Sigmoid colon (tissue), 7 donors: ENCODE results near the gene DMRT1. TPM values are rescaled to one million over a fixed set of nuclear protein-coding genes. Genes with fewer than 3 reads are reported as not detected.
A peak's percentile ranks its signal among the peaks of the same experiment; 100 is the strongest.

Experiments used
- DNase-seq: peaks from one replicate; pipeline ENCODE4 v3.0.0-alpha.2; 2019
- H3K27ac ChIP-seq, 4 donors: fragments of 200-600 bp; sonication (generic); one replicate each; pipeline ENCODE4 v1.5.1; 2016 to 2019; ENCODE audit warnings: mild to moderate bottlenecking in 1 of 4
- H3K27me3 ChIP-seq, 3 donors: fragments of 200-600 bp; sonication (generic); one replicate each; pipeline ENCODE4 v1.5.1; 2019; ENCODE audit warnings: mild to moderate bottlenecking in 1 of 3
- H3K36me3 ChIP-seq, 4 donors: fragments of 200-600 bp; sonication (generic); one replicate each; pipeline ENCODE4 v1.5.1; 2016 to 2019
- H3K4me1 ChIP-seq, 4 donors: fragments of 200-600 bp; sonication (generic); one replicate each; pipeline ENCODE4 v1.5.1; 2017 to 2019
- H3K4me3 ChIP-seq, 4 donors: fragments of 200-600 bp; sonication (generic); one replicate each; pipeline ENCODE4 v1.5.1; 2017 to 2019; ENCODE audit warnings: mild to moderate bottlenecking in 2 of 4, moderate library complexity in 1 of 4
- H3K9me3 ChIP-seq, 4 donors: fragments of 200-600 bp in 3 of 4; sonication (generic) in 3 of 4; one replicate each; pipeline versions ENCODE4 v1.5.1 to v1.6.1; 2013 to 2019
- EP300 ChIP-seq, 4 donors: sonication (generic); formaldehyde crosslinking; IDR thresholded peaks; one replicate each; pipeline ENCODE4 v1.6.1; 2017; ENCODE audit warnings: antibody characterized with exemption in 4 of 4
- POLR2A ChIP-seq, 2 donors: fragments of 450-650 bp; IDR thresholded peaks; one replicate each; pipeline ENCODE4 v1.6.1; 2016; ENCODE audit warnings: antibody characterized with exemption in 2 of 2, mild to moderate bottlenecking in 2 of 2, moderate library complexity in 2 of 2
- POLR2AphosphoS5 ChIP-seq, 4 donors: sonication (generic); formaldehyde crosslinking; IDR thresholded peaks; one replicate each; pipeline ENCODE4 v1.6.1; 2017; ENCODE audit warnings: antibody characterized with exemption in 4 of 4
- WGBS, 2 donors: extraction: QIAGEN DNeasy Blood & Tissue Kit; methylation state at CpG; one replicate each; pipeline ENCODE4 v1.1.7; 2013; 5-methylcytosine and 5-hydroxymethylcytosine counted together
- intact Hi-C: fragments of 100-400 bp; cut with DNase I; formaldehyde crosslinking; loops from one replicate; pipeline ENCODE4 v1.15.1; 2023
- polyA plus RNA-seq, 3 donors: library from polyadenylated mRNA; stranded (reverse); fragments of 200-250 nt; gene quantifications; one replicate each; pipeline ENCODE4 v1.2.3, GENCODE V29; 2013
- total RNA-seq, 4 donors: library from RNA; depleted of rRNA; stranded (reverse); fragments of >200 nt; gene quantifications; one replicate each; pipeline ENCODE4 v1.1.0, GENCODE V29; 2016
- TF ChIP-seq, protein P1 (sequence below), 4 experiments: fragments of 450-650 bp in 3 of 4; fragments of 200-600 bp in 1 of 4; IDR thresholded peaks; one replicate each; pipeline ENCODE4 v1.5.1; 2016 to 2019; ENCODE audit warnings: antibody characterized with exemption in 4 of 4, mild to moderate bottlenecking in 3 of 4, moderate library complexity in 2 of 4
- donor health status: healthy with polysubstance abuse.
- donor health status: Bipolar disorder and iron deficiency.
- donor health status: healthy.

DMRT1 gene
- total and polyA plus RNA-seq, 7 donors = 0.60 TPM; not detected in 6

GRCh38 chr9:800591-801150 lies 40.8 kb upstream of the DMRT1 start:
- peaks cover 0 to 4% (median 0%) of the 10 kb centered on the region in 3 donors for H3K27me3 ChIP-seq
- no peaks in the 10 kb centered on the region for H3K36me3 ChIP-seq
- no peaks in the 10 kb centered on the region for H3K4me1 ChIP-seq
- intact Hi-C loops = no loop called here
- H3K4me3 ChIP-seq = no peak overlapping the region
- H3K9me3 ChIP-seq = no peaks in the 10 kb centered on the region
- TF ChIP-seq EP300 (IDR thresholded peaks at IDR 0.05) (no peak), POLR2AphosphoS5 (IDR thresholded peaks at IDR 0.05) (no peak), POLR2A (IDR thresholded peaks at IDR 0.05) (no peak)
- no peak overlapping the region for H3K27ac ChIP-seq
- no peak for DNase-seq
- WGBS, 2 donors = 73 to 80% methylated on average over 9 of the region's 9 CpGs

DNA sequence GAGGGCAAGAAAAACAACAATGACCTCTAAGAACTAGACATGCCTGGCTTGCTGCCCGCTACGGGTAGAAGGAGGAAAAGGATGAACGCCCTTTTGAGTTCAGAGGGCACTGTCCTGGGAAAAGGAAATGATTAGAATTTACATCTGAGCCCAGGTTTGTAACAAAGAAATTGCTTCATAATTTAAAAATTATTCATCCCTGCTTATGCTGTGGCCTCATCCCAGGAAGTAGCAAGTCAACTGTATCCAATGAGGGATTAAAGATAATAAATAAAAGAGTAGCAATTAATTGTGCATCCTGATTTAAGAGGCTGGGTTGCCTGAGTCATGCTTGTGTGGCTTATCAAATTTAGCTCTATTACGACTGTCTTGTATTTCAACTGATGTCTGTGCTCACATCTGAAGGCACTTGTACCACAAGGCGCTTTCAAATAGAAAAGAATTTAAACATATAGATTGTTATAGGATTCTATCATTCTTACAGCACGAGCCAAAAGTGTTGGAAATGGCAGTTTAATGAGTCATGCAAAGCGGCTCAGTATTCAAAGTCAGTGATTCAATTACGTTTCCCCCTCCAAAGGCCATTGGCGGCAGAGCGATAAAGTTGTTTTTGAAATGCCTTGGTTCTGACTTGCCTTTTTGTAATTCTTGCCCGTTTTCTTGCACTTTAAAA lies 40.0 kb upstream of the DMRT1 start:
- H3K4me3 ChIP-seq = no peak overlapping the region
- DNase-seq = no peak
- intact Hi-C loops = no loop called here
- H3K4me1 ChIP-seq = no peaks in the 10 kb centered on the region
- H3K27ac ChIP-seq = no peak overlapping the region
- WGBS, 2 donors = 59 to 67% methylated on average over 11 of the region's 11 CpGs
- H3K27me3 ChIP-seq = peaks cover 0 to 4% (median 0%) of the 10 kb centered on the region in 3 donors
- H3K9me3 ChIP-seq = no peaks in the 10 kb centered on the region
- no peaks in the 10 kb centered on the region for H3K36me3 ChIP-seq
- no peak for TF ChIP-seq POLR2A (IDR thresholded peaks at IDR 0.05)
- no peak for TF ChIP-seq POLR2AphosphoS5 (IDR thresholded peaks at IDR 0.05)
- TF ChIP-seq, protein P1, sequence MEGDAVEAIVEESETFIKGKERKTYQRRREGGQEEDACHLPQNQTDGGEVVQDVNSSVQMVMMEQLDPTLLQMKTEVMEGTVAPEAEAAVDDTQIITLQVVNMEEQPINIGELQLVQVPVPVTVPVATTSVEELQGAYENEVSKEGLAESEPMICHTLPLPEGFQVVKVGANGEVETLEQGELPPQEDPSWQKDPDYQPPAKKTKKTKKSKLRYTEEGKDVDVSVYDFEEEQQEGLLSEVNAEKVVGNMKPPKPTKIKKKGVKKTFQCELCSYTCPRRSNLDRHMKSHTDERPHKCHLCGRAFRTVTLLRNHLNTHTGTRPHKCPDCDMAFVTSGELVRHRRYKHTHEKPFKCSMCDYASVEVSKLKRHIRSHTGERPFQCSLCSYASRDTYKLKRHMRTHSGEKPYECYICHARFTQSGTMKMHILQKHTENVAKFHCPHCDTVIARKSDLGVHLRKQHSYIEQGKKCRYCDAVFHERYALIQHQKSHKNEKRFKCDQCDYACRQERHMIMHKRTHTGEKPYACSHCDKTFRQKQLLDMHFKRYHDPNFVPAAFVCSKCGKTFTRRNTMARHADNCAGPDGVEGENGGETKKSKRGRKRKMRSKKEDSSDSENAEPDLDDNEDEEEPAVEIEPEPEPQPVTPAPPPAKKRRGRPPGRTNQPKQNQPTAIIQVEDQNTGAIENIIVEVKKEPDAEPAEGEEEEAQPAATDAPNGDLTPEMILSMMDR (IDR thresholded peaks at IDR 0.05) = no peak
- no peak for TF ChIP-seq EP300 (IDR thresholded peaks at IDR 0.05)

DNA sequence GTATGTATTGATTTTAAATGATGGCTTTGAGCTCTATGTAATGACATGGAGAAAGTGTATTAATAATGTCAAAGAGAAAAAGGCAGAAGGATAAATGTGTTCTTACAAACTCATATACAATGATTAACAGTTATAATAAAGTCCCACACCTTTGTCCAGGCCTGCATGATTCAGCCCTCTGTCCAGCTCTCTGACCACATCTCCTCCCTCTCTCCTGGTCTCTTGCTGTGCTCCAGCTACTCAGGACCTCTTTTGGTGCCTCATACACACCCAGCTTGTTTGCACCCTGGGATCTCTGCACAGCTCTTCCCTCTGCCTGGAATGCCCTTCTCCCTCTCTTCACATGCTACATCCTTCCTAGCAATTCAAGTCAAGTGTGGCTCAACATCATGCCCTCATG lies 37.5 kb upstream of the DMRT1 start:
- no peak for DNase-seq
- H3K27ac ChIP-seq = no peak overlapping the region
- peaks cover 0 to 4% (median 0%) of the 10 kb centered on the region in 3 donors for H3K27me3 ChIP-seq
- no peak overlapping the region for H3K4me3 ChIP-seq
- intact Hi-C loops = no loop called here
- no peaks in the 10 kb centered on the region for H3K4me1 ChIP-seq
- no peaks in the 10 kb centered on the region for H3K9me3 ChIP-seq
- H3K36me3 ChIP-seq = no peaks in the 10 kb centered on the region
- TF ChIP-seq, protein P1 (IDR thresholded peaks at IDR 0.05) = no peak
- TF ChIP-seq POLR2A (IDR thresholded peaks at IDR 0.05) (no peak), EP300 (IDR thresholded peaks at IDR 0.05) (no peak), POLR2AphosphoS5 (IDR thresholded peaks at IDR 0.05) (no peak)

DNA sequence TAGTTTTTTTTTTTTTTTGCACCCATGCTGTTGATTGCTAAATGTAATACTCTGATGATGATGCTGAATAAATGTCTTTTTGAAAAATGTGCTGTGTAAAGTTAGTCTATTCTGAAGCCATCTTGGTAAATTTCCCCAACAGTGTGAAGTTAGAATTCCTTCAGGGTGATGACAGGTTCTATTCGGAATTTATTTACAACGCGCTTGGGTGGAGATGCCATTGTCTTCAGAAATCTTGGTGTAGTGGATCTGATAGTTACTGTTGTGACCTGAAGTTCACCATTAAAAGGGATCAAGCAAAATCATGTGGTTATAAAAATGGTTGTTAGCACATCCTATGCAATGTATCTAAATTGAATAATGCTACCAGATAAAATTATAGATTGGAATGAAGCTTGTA lies 36.3 kb upstream of the DMRT1 start:
- TF ChIP-seq EP300 (IDR thresholded peaks at IDR 0.05) = no peak
- TF ChIP-seq POLR2A (IDR thresholded peaks at IDR 0.05) = no peak
- TF ChIP-seq, protein P1 (IDR thresholded peaks at IDR 0.05) = no peak
- TF ChIP-seq POLR2AphosphoS5 (IDR thresholded peaks at IDR 0.05) = no peak
- WGBS, 2 donors = 90 to 93% methylated on average over 3 of the region's 3 CpGs
- intact Hi-C loops = loop anchor here (5.0 kb wide), 2 partner anchors 43 to 418 kb away; no protein-coding TSS in a partner anchor
- Histone ChIP-seq H3K4me1 (peaks cover 0 to 3% (median under 1%) of the 10 kb centered on the region in 4 donors), H3K27ac (no peak overlapping the region), H3K27me3 (peaks cover 0 to 4% (median 0%) of the 10 kb centered on the region in 3 donors), H3K36me3 (no peaks in the 10 kb centered on the region), H3K4me3 (no peak overlapping the region), H3K9me3 (no peaks in the 10 kb centered on the region)
- DNase-seq = no peak

DNA sequence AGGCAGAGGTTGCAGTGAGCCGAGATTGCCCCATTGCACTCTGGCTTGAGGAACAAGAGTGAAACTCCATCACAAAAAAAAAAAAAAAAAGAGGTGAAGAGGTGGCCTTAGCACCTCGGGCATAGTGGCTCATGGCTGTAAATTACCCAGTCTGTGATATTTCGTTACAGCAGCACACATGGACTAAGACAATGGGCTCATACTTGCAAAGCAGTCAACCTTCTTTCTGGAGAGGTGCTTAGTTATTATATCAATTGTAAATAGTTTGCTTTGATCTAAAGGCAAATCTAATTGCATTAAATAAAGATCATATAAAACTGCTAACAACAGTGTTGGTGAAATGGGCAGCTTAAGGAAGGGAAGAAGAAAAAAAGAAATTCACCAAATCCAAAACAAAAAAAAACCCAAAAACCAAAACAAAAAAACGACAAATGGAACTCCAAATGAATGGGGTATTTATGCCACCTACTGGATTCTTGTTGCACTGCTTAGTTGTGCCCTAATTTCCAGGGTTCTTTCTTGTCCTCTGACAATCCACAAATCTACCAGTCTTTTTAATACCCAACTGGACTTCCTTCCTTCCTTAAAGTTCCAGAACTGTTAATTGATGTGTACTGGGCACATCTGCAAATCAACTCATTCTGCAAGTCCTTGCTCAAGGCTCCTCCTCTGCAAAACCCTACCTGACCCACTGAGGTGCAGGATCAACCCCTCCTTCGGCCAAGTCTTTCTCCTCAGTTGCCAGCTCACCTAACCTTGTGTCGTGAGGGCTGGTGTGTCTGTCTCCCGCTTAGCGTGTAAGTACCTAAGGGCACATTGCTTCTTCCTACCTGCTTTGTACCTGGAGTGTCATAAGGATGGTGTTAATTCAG lies 35.0 kb upstream of the DMRT1 start:
- Histone ChIP-seq H3K4me1 (peaks cover 0 to 13% (median 11%) of the 10 kb centered on the region in 4 donors), H3K27me3 (no peaks in the 10 kb centered on the region), H3K4me3 (no peak overlapping the region), H3K36me3 (no peaks in the 10 kb centered on the region), H3K9me3 (no peaks in the 10 kb centered on the region), H3K27ac (no peak overlapping the region)
- TF ChIP-seq EP300 (IDR thresholded peaks at IDR 0.05) = no peak
- TF ChIP-seq, protein P1 (IDR thresholded peaks at IDR 0.05) = peak; percentile 18 to 61 (median 42)
- no peak for DNase-seq
- intact Hi-C loops = loop anchor here (2.0 to 5.0 kb wide), 3 partner anchors 44 to 419 kb away; no protein-coding TSS in a partner anchor
- 51 to 62% methylated on average over 8 of the region's 8 CpGs for WGBS, 2 donors
